ENCODE data around the gene UCHL5. TPM values are rescaled to one million over a fixed set of nuclear protein-coding genes. Genes with fewer than 3 reads are reported as not detected.

UCHL5 gene
- total and polyA plus RNA-seq, 2 of the 13 experiments (the other 11 are each of a cell fraction or from before 2014, with no cell fraction given), result 18.2 to 44.1 TPM

- FAIRE-seq, result no peak
- in situ Hi-C loops (cut with HindIII; ENCODE audit: extremely low pct_ligation_motif_present, low pct_unique_long_range_greater_than_20kb), result no loop called here
These were observed 45.5 kb downstream of the UCHL5 start for GRCh38 chr1:193013707-193014106.

More at GRCh38 chr1:193013707-193014106, 45.5 kb downstream of the UCHL5 start:
- BruUV-seq (replicated peaks), result no TSS peak
- ChIA-PET CTCF (ENCODE audit: low intra/inter-chr PET ratio, low total read pairs) (no interaction called here), POLR2A (no interaction called here)
- intact Hi-C loops (cut with micrococcal nuclease; ENCODE audit: unreplicated experiment), result no loop called here
- Histone ChIP-seq H3K4me1 (ENCODE audit: insufficient read depth, low read length) (peaks cover 15% of the 10 kb centered on the region), H4K20me1 (ENCODE audit: insufficient read depth, low read length) (no peaks in the 10 kb centered on the region), H3K4me3 (replicated peaks in 1 of 3; ENCODE audit: insufficient read depth in 1 of 3, low read depth in 2 of 3, low read length in 3 of 3) (no peak overlapping the region), H3K27me3 (ENCODE audit: control insufficient read depth in 1 of 2, insufficient read depth in 2 of 2, low read length in 2 of 2) (no peaks in the 10 kb centered on the region), H3K79me2 (ENCODE audit: insufficient read depth, low read length) (no peaks in the 10 kb centered on the region), H3K4me2 (ENCODE audit: low read depth, low read length) (no peak overlapping the region), H3K9me3 (ENCODE audit: low read length) (no peaks in the 10 kb centered on the region), H3K9ac (ENCODE audit: insufficient read depth, low read depth, low read length) (no peak overlapping the region), H2AFZ (ENCODE audit: low read length) (no peak overlapping the region), H3K36me3 (replicated peaks in 1 of 2; ENCODE audit: control insufficient read depth in 1 of 2, insufficient read depth in 2 of 2, low read length in 2 of 2) (peaks cover 0 to 2% of the 10 kb centered on the region in 2 experiments; a peak in 2 of 5 replicates), H3K27ac (ENCODE audit: extremely low read length, insufficient read depth, low read length) (no peak overlapping the region)
- DNase-seq (ENCODE audit: low spot score), result no peak
- no peak for ATAC-seq
- WGBS (ENCODE audit: low lambda C conversion rate), result 87% methylated on average over 7 of the region's 7 CpGs
- TF ChIP-seq NKX3-1 (CRISPR knock-in tag; IDR thresholded peaks at IDR 0.05) (no peak), LBX2 (CRISPR knock-in tag; IDR thresholded peaks at IDR 0.05; ENCODE audit: borderline replicate concordance) (no peak), GATAD1 (CRISPR knock-in tag; IDR thresholded peaks at IDR 0.05) (no peak), ZFYVE20 (CRISPR knock-in tag; IDR thresholded peaks at IDR 0.05; ENCODE audit: borderline replicate concordance, low read depth) (no peak), ZNF343 (CRISPR knock-in tag; IDR thresholded peaks at IDR 0.05) (no peak), TEAD3 (CRISPR knock-in tag; optimal IDR thresholded peaks at IDR 0.05; ENCODE audit: borderline replicate concordance) (no peak), SSRP1 (CRISPR knock-in tag; IDR thresholded peaks at IDR 0.05) (no peak), FOXM1 (CRISPR knock-in tag; IDR thresholded peaks at IDR 0.05) (no peak), KLF12 (CRISPR knock-in tag; IDR thresholded peaks at IDR 0.05; ENCODE audit: borderline replicate concordance) (no peak), ZMYM3 (CRISPR knock-in tag; IDR thresholded peaks at IDR 0.05) (no peak), SUZ12 (IDR thresholded peaks at IDR 0.05; ENCODE audit: low read depth, low read length) (no peak), ZNF777 (CRISPR knock-in tag; IDR thresholded peaks at IDR 0.05) (no peak), THAP11 (CRISPR knock-in tag; IDR thresholded peaks at IDR 0.05) (no peak), THRA (CRISPR knock-in tag; IDR thresholded peaks at IDR 0.05; ENCODE audit: borderline replicate concordance) (no peak), SP5 (CRISPR knock-in tag; IDR thresholded peaks at IDR 0.05; ENCODE audit: borderline replicate concordance, low read depth) (no peak), ARID3A (IDR thresholded peaks at IDR 0.05; ENCODE audit: low read depth, low read length) (no peak), ZBTB42 (CRISPR knock-in tag; IDR thresholded peaks at IDR 0.05) (no peak), RERE (CRISPR knock-in tag; IDR thresholded peaks at IDR 0.05; ENCODE audit: low read depth) (no peak)

Measured in HepG2 (cell line).